ENCODE results near the gene CD207. TPM values are rescaled to one million over a fixed set of nuclear protein-coding genes. Genes with fewer than 3 reads are reported as not detected.
"Not testable (repeated sequence)": the region's sequence is repeated elsewhere in the genome, so short reads cannot be mapped to it uniquely, and the experiment has no call there.

The CD207 gene
- under 1 TPM in 2 of 3 donors, not detected in 1; 0.22 to 0.67 TPM for polyA plus RNA-seq

GRCh38 chr2:70835643-70836042, at the start of gene CD207:
Gene CD207 (minus strand): TSS chr2:70835816. CDS start chr2:70835776, 40 bp downstream.
- 87 to 90% (median 88%) methylated on average over 4 of the region's 4 CpGs for WGBS, 3 donors
- no peak within 1 kb of the TSS for H3K27ac ChIP-seq (ENCODE audit: low read depth, low read length)

GRCh38 chr2:70878543-70878942, 42.9 kb upstream of the CD207 start:
- WGBS, 3 donors: 57 to 67% (median 64%) methylated on average over 3 of the region's 3 CpGs
- not testable (repeated sequence) for H3K27ac ChIP-seq (ENCODE audit: low read depth, low read length)

- not testable (repeated sequence) for H3K27ac ChIP-seq (ENCODE audit: low read depth, low read length)
- 69 to 76% (median 75%) methylated on average over 9 of the region's 9 CpGs for WGBS, 3 donors
These were observed 40.5 kb upstream of the CD207 start for GRCh38 chr2:70876138-70876537.

GRCh38 chr2:70873541-70873940, 37.9 kb upstream of the CD207 start:
- no peak overlapping the region for H3K27ac ChIP-seq (ENCODE audit: low read depth, low read length)
- 48 to 58% (median 56%) methylated on average over 4 of the region's 4 CpGs for WGBS, 3 donors

GRCh38 chr2:70871398-70872211, 36.0 kb upstream of the CD207 start:
- 11 to 15% (median 14%) methylated on average over 36 of the region's 36 CpGs for WGBS, 3 donors

GRCh38 chr2:70870790-70871189, 35.2 kb upstream of the CD207 start:
- H3K27ac ChIP-seq (ENCODE audit: low read depth, low read length): no peak overlapping the region
- 43 to 63% (median 48%) methylated on average over 5 of the region's 5 CpGs for WGBS, 3 donors

More at GRCh38 chr2:70871398-70872211, 36.0 kb upstream of the CD207 start:
- H3K27ac ChIP-seq (ENCODE audit: low read depth, low read length): no peak overlapping the region

- WGBS, 3 donors: 73 to 90% (median 77%) methylated on average over 1 of the region's 1 CpG
- H3K27ac ChIP-seq (ENCODE audit: low read depth, low read length): no peak overlapping the region
These were observed 33.4 kb upstream of the CD207 start for GRCh38 chr2:70868970-70869369.

GRCh38 chr2:70861777-70862625, 26.4 kb upstream of the CD207 start:
- 24 to 27% (median 25%) methylated on average over 21 of the region's 21 CpGs for WGBS, 3 donors
- H3K27ac ChIP-seq (ENCODE audit: low read depth, low read length): no peak overlapping the region

- 52 to 92% (median 84%) methylated on average over 1 of the region's 1 CpG for WGBS, 3 donors
- H3K27ac ChIP-seq (ENCODE audit: low read depth, low read length): no peak overlapping the region
These were observed 20.1 kb upstream of the CD207 start for GRCh38 chr2:70855667-70856066.

- WGBS, 3 donors: 72 to 97% (median 91%) methylated on average over 4 of the region's 4 CpGs
- no peak overlapping the region for H3K27ac ChIP-seq (ENCODE audit: low read depth, low read length)
These were observed 18.8 kb upstream of the CD207 start for GRCh38 chr2:70854411-70854810.

- WGBS, 3 donors: 70 to 100% (median 79%) methylated on average over 1 of the region's 1 CpG
- H3K27ac ChIP-seq (ENCODE audit: low read depth, low read length): no peak overlapping the region
These were observed 17.2 kb upstream of the CD207 start for GRCh38 chr2:70852824-70853223.

- 43 to 73% (median 50%) methylated on average over 4 of the region's 4 CpGs for WGBS, 3 donors
- H3K27ac ChIP-seq (ENCODE audit: low read depth, low read length): no peak overlapping the region
These were observed 16.1 kb upstream of the CD207 start for GRCh38 chr2:70851704-70852103.

- no peak overlapping the region for H3K27ac ChIP-seq (ENCODE audit: low read depth, low read length)
- WGBS, 3 donors: 56 to 65% (median 60%) methylated on average over 2 of the region's 2 CpGs
These were observed 15.3 kb upstream of the CD207 start for GRCh38 chr2:70850925-70851324.

GRCh38 chr2:70842401-70842800, 6.8 kb upstream of the CD207 start:
- 65 to 85% (median 85%) methylated on average over 7 of the region's 7 CpGs for WGBS, 3 donors
- H3K27ac ChIP-seq (ENCODE audit: low read depth, low read length): no peak overlapping the region

GRCh38 chr2:70837980-70838925, 2.6 kb upstream of the CD207 start:
- WGBS, 3 donors: 72 to 87% (median 78%) methylated on average over 10 of the region's 10 CpGs
- H3K27ac ChIP-seq (ENCODE audit: low read depth, low read length): no peak overlapping the region

- no peak overlapping the region for H3K27ac ChIP-seq (ENCODE audit: low read depth, low read length)
- 61 to 75% (median 66%) methylated on average over 4 of the region's 4 CpGs for WGBS, 3 donors
These were observed 735 bp downstream of the CD207 start for GRCh38 chr2:70834881-70835280.

- 78 to 89% (median 89%) methylated on average over 2 of the region's 2 CpGs for whole genome bisulfite sequencing, 3 donors
- no peak overlapping the region for H3K27ac ChIP-seq (ENCODE audit: low read depth, low read length)
These were observed 1.5 kb downstream of the CD207 start for GRCh38 chr2:70834106-70834505.

- H3K27ac ChIP-seq (ENCODE audit: low read depth, low read length): no peak overlapping the region
- 45 to 93% (median 86%) methylated on average over 1 of the region's 1 CpG for WGBS, 3 donors
These were observed 2.4 kb downstream of the CD207 start for GRCh38 chr2:70833246-70833645.

Measured in adipose tissue (tissue), 3 donors.